BE2C (cell line): ENCODE data around the gene ABHD17B.

Source experiments
- DNase-seq: peaks from one replicate; pipeline ENCODE4 v3.0.0-alpha.2; 2020
- H3K27me3 ChIP-seq: fragments of 250-450 bp; sonication (Bioruptor Pico); 2 replicates; pipeline ENCODE4 v1.5.1; 2020; ENCODE audit warnings: mild to moderate bottlenecking
- H3K36me3 ChIP-seq: fragments of 250-450 bp; sonication (Bioruptor Pico); 2 replicates; pipeline ENCODE4 v1.5.1; 2020; ENCODE audit warnings: mild to moderate bottlenecking
- H3K4me1 ChIP-seq: fragments of 250-450 bp; sonication (Bioruptor Pico); 2 replicates; pipeline ENCODE4 v1.5.1; 2020
- H3K4me3 ChIP-seq: 2 replicates; pipeline ENCODE4 v1.5.1; 2011; ENCODE audit warnings: low read depth, low read length
- H3K9me3 ChIP-seq: fragments of 250-450 bp; sonication (Bioruptor Pico); 2 replicates; pipeline ENCODE4 v1.5.1; 2020
- TF ChIP-seq, protein P1 (sequence below): IDR thresholded peaks from 2 replicates; pipeline ENCODE4 v1.5.1; 2012; ENCODE audit warnings: mild to moderate bottlenecking, low read depth, low read length

ABHD17B gene

DNA sequence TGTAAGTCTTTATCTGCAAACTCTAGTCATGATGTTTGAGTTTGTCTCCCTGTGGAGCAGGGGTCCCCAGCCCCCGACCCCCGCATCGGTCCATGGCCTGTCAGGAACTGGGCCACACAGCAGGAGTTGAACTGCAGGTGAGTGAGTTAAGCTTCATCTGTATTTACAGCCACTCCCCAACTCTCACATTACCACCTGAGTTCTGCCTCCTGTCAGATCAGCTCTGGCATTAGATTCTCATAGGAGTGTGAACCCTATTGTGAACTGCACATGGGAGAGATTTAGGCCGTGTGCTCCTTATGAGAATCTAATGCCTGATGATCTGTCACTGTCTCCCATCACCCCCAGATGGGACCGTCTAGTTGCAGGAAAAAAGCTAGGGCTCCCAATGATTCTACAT, 7.4 kb upstream of the ABHD17B start:
- DNase-seq, result no peak
- Histone ChIP-seq H3K9me3 (no peaks in the 10 kb centered on the region), H3K4me1 (no peaks in the 10 kb centered on the region), H3K4me3 (no peak overlapping the region), H3K36me3 (no peaks in the 10 kb centered on the region), H3K27me3 (no peaks in the 10 kb centered on the region)
- TF ChIP-seq, protein P1, sequence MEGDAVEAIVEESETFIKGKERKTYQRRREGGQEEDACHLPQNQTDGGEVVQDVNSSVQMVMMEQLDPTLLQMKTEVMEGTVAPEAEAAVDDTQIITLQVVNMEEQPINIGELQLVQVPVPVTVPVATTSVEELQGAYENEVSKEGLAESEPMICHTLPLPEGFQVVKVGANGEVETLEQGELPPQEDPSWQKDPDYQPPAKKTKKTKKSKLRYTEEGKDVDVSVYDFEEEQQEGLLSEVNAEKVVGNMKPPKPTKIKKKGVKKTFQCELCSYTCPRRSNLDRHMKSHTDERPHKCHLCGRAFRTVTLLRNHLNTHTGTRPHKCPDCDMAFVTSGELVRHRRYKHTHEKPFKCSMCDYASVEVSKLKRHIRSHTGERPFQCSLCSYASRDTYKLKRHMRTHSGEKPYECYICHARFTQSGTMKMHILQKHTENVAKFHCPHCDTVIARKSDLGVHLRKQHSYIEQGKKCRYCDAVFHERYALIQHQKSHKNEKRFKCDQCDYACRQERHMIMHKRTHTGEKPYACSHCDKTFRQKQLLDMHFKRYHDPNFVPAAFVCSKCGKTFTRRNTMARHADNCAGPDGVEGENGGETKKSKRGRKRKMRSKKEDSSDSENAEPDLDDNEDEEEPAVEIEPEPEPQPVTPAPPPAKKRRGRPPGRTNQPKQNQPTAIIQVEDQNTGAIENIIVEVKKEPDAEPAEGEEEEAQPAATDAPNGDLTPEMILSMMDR, result no peak

DNA sequence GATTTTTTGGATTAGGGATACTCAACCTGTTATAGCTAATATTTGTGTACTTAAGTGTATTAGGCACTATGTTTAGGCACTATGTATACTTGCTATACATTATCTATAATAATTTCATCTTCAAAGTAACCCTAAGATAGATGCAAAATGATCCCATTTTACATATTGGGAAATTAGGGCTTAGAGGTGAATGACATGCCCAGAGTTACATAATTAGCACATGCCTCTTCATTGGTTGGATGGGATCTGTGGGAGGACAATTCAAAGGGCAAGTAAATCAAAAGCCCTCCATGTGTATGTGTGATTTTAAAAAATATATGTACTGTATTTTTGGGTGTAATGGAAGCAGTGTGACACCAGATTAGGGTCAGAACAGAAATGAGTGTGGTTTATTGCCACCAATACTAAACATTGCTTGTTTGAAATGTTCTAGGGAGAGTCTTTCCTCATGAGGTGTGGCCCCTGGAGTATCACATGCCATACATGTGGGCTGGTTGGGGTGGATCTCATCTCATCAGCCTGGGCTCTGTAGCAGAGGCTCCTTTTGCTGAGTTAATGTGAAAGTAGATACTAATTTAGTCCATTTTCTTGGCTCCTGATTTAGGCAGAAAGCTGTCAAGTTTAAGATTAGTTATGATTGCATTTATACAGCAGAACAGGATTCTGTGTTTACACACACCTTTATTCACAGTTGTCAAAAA, 6.0 kb upstream of the ABHD17B start:
- no peaks in the 10 kb centered on the region for H3K9me3 ChIP-seq
- DNase-seq, result no peak
- TF ChIP-seq, protein P1, result no peak
- no peak overlapping the region for H3K4me3 ChIP-seq
- H3K4me1 ChIP-seq, result no peaks in the 10 kb centered on the region
- no peaks in the 10 kb centered on the region for H3K27me3 ChIP-seq
- no peaks in the 10 kb centered on the region for H3K36me3 ChIP-seq

GRCh38 chr9:71915495-71915894, 4.5 kb upstream of the ABHD17B start:
- DNase-seq, result no peak
- Histone ChIP-seq H3K4me1 (no peaks in the 10 kb centered on the region), H3K27me3 (no peaks in the 10 kb centered on the region), H3K36me3 (no peaks in the 10 kb centered on the region), H3K9me3 (no peaks in the 10 kb centered on the region), H3K4me3 (no peak overlapping the region)
- TF ChIP-seq, protein P1, result no peak

- H3K4me1 ChIP-seq, result no peaks in the 10 kb centered on the region
- no peak for DNase-seq
- H3K9me3 ChIP-seq, result no peaks in the 10 kb centered on the region
- H3K27me3 ChIP-seq, result no peaks in the 10 kb centered on the region
- no peaks in the 10 kb centered on the region; the same call in 1 of the 2 replicates for H3K36me3 ChIP-seq
- peak overlapping the region; percentile 97 for H3K4me3 ChIP-seq
- TF ChIP-seq, protein P1, result no peak
These were observed 929 bp upstream of the ABHD17B start for GRCh38 chr9:71911908-71912335.

GRCh38 chr9:71910650-71911060, 338 bp downstream of the ABHD17B start:
- Histone ChIP-seq H3K4me3 (peak overlapping the region; percentile 97), H3K9me3 (no peaks in the 10 kb centered on the region), H3K4me1 (no peaks in the 10 kb centered on the region), H3K36me3 (peaks cover 4% of the 10 kb centered on the region), H3K27me3 (no peaks in the 10 kb centered on the region)
- no peak for DNase-seq
- TF ChIP-seq, protein P1, result no peak

- Histone ChIP-seq H3K36me3 (peaks cover 4% of the 10 kb centered on the region), H3K9me3 (no peaks in the 10 kb centered on the region), H3K4me3 (peak overlapping the region; percentile 97), H3K4me1 (no peaks in the 10 kb centered on the region), H3K27me3 (no peaks in the 10 kb centered on the region)
- DNase-seq, result peak; percentile 73
- TF ChIP-seq, protein P1, result no peak
These were observed 925 bp downstream of the ABHD17B start for GRCh38 chr9:71909887-71910649.
